ENCODE data around the gene STX2.
"Not testable (repeated sequence)": the region's sequence is repeated elsewhere in the genome, so short reads cannot be mapped to it uniquely, and the experiment has no call there.

- TF ChIP-seq, protein P1, sequence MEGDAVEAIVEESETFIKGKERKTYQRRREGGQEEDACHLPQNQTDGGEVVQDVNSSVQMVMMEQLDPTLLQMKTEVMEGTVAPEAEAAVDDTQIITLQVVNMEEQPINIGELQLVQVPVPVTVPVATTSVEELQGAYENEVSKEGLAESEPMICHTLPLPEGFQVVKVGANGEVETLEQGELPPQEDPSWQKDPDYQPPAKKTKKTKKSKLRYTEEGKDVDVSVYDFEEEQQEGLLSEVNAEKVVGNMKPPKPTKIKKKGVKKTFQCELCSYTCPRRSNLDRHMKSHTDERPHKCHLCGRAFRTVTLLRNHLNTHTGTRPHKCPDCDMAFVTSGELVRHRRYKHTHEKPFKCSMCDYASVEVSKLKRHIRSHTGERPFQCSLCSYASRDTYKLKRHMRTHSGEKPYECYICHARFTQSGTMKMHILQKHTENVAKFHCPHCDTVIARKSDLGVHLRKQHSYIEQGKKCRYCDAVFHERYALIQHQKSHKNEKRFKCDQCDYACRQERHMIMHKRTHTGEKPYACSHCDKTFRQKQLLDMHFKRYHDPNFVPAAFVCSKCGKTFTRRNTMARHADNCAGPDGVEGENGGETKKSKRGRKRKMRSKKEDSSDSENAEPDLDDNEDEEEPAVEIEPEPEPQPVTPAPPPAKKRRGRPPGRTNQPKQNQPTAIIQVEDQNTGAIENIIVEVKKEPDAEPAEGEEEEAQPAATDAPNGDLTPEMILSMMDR (IDR thresholded peaks at IDR 0.05; ENCODE audit: insufficient read depth, low read depth, low read length), result not testable (repeated sequence)
- not testable (repeated sequence) for TF ChIP-seq EZH2 (IDR thresholded peaks at IDR 0.05; ENCODE audit: insufficient read depth, low read length)
These were observed 56.8 kb downstream of the STX2 start for GRCh38 chr12:130782245-130782644.
